IPS-18a (cell line): ENCODE data around the gene HTR3C.

Experiments
- H3K27ac ChIP-seq: one replicate; pipeline ENCODE4 v1.5.1; 2013; ENCODE audit warnings: low read length
- H3K27me3 ChIP-seq: one replicate; pipeline ENCODE4 v1.6.1; 2013; ENCODE audit warnings: mild to moderate bottlenecking, low read length; ENCODE audit not compliant: control insufficient read depth, insufficient read depth
- H3K36me3 ChIP-seq: one replicate; pipeline ENCODE4 v1.6.1; 2013; ENCODE audit warnings: low read depth, low read length; ENCODE audit not compliant: control insufficient read depth
- H3K4me1 ChIP-seq: one replicate; pipeline ENCODE4 v1.6.1; 2013; ENCODE audit warnings: low read depth, low read length; ENCODE audit not compliant: control insufficient read depth
- H3K4me3 ChIP-seq: one replicate; pipeline ENCODE4 v1.5.1; 2013; ENCODE audit warnings: low read length
- H3K9ac ChIP-seq: one replicate; pipeline ENCODE4 v1.6.1; 2013; ENCODE audit warnings: mild to moderate bottlenecking, low read length, moderate library complexity
- H3K9me3 ChIP-seq: one replicate; pipeline ENCODE4 v1.6.1; 2013; ENCODE audit warnings: low read depth, low read length; ENCODE audit not compliant: control insufficient read depth

HTR3C gene

DNA sequence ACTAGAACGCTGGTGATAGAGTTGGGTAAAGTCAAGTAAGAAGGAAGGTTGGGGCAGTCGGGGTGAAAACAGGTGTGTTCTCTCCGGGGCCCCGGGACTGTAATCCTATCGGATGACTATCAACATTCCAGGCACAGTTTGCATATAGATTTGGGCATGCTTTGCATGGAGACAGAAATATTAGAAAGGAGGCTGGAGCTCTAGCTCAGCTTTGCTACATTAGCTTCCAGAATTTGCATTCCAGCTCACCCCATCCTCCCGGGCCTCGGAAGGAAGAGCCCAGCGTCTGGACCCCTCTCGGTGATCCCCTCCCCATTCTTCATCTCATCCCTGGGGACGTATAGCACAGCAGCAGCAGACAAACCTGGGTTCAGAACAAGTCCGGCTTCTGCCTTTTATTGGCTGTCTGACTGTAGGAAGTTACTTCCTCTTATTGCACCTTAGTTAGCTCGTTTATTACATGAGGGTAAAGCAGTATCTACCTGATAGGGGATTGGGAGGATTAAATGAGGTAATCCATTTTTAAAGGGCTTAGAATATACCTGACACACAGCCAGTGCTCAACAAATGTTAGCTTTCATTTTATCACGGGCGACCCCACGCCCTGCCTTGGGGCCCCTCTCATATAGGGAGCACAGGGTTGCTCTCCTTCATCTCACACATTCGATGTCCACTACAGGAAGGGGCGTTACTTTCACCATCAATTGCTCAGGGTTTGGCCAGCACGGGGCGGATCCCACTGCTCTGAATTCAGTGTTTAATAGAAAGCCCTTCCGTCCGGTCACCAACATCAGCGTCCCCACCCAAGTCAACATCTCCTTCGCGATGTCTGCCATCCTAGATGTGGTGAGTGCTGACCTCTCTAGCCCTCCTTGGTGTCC, 47.2 kb downstream of the HTR3C start:
- H3K4me3 ChIP-seq, result no peak overlapping the region
- no peaks in the 10 kb centered on the region for H3K36me3 ChIP-seq
- no peaks in the 10 kb centered on the region for H3K27me3 ChIP-seq
- no peak overlapping the region for H3K9ac ChIP-seq
- no peaks in the 10 kb centered on the region for H3K9me3 ChIP-seq
- H3K4me1 ChIP-seq, result no peaks in the 10 kb centered on the region
- H3K27ac ChIP-seq, result no peak overlapping the region
